Activated CD8-positive, alpha-beta memory T cell treated with anti-CD3 and anti-CD28 coated beads, Interleukin-2, amount 50 U/mL, for 24 hours (primary cell): ENCODE measurements around the gene SYPL2.
A peak's percentile ranks its signal among the peaks of the same experiment; 100 is the strongest.

ENCODE experiments used
- DNase-seq: peaks from one replicate; pipeline ENCODE4 v3.0.0-alpha.2; 2020; ENCODE audit errors: extremely low read depth

SYPL2 gene

DNA sequence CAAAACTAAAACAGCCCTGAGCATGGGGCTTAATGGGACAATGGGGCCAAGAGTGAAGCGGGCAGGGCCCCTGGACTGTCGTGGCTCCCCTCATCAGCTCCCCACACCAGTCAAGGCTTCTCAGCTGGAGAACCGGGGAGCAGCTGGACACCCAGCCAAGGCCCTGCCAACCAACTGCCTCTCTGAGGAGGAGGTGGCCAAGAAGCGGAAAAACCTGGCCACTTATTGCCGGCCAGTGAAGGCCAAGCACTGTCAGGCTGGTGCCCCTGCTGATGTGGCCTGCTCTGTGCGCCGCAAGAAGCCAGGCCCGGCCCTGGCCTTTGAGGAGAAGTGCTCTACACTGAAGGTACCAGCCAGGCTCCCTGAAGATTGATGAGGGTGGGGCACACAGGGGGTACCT, 25.0 kb downstream of the SYPL2 start:
- no peak for DNase-seq

DNA sequence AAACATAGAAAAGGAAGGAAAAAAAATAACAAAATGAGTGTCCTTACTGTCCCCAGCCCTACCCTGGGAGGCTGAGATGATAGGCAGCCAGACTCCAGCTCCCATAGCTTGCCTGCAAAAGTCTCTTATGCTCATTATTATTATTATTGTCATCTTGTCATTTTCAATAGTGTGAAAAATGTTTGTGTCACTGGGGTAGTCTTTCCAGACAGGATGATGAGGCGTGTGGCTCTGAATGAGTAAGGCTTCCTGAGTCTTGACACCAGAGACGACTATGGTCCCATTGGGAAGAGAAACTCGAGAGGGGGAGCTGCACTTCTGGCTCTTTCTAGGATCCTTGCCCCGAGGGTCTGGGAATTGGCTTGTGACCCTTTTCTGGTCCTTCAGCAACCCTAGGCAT, 26.4 kb downstream of the SYPL2 start:
- no peak for DNase-seq

DNA sequence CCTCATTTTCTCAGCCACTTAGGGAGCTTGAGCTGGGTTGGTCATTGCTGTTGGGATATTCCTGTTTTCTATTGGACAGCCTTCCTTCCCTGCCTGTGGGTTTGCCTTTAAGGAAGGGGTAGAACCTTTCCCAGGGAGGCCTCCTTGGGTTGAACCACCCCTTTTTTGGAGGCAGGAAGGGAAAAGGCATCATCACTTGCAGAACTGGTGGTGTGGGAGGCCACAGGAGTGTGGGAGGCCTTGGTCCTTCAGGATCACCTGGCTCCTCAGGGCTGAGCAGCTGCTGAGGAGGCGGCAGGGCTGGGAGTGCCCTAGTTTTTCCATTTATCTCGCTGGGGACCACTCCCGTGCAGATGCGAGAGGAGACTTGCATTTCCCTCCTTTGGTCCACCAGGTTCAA, 26.9 kb downstream of the SYPL2 start:
- DNase-seq = no peak

DNA sequence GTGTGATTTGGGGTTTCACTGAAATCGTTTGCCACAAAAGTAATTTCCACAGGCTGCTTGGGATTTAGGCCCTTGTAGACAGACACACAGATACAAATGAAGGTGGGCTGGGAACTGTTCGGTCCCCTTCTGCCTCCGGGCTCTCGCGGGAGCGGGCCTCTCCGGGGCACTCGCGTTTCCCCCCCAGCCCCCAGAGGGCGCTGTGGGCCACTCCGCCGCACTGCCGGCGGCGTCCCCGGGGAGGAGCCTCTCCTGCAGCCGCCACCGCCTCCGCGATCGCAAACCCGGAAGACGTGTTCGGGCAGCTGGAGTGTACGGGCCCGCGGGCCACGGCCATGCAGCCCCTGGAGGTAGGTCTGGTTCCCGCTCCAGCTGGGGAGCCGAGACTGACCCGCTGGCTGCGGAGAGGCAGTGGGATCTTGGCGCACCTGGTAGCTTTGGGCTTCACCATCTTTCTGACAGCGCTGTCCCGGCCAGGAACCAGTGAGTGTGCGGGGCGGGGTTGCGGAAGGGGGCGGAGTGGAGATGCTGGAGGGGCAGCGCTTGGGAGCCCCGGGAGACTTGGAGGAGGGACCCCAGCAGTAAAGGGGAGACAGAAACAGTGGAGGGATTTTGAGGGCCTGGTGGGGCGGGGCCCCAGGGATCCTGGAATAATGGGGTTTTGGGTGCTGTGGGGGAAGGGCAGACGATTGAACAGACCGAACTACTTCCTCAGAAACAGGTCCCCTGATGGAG, 27.6 kb downstream of the SYPL2 start, which contains the start of gene CYB561D1:
Gene CYB561D1, plus strand, starts transcription at position 290 of the 735 bp plus-strand sequence. Its CDS starts 46 bp downstream, at position 336.
- peak; percentile 71 for DNase-seq

DNA sequence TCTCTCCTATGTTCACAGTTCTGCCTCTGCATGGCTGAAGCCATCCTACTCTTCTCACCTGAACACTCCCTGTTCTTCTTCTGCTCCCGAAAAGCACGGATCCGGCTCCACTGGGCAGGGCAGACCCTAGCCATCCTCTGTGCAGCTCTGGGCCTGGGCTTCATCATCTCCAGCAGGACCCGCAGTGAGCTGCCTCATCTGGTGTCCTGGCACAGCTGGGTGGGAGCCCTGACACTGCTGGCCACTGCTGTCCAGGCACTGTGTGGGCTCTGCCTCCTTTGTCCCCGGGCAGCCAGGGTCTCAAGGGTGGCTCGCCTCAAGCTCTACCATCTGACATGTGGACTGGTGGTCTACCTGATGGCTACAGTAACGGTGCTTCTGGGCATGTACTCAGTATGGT, 29.4 kb downstream of the SYPL2 start:
- DNase-seq = no peak

DNA sequence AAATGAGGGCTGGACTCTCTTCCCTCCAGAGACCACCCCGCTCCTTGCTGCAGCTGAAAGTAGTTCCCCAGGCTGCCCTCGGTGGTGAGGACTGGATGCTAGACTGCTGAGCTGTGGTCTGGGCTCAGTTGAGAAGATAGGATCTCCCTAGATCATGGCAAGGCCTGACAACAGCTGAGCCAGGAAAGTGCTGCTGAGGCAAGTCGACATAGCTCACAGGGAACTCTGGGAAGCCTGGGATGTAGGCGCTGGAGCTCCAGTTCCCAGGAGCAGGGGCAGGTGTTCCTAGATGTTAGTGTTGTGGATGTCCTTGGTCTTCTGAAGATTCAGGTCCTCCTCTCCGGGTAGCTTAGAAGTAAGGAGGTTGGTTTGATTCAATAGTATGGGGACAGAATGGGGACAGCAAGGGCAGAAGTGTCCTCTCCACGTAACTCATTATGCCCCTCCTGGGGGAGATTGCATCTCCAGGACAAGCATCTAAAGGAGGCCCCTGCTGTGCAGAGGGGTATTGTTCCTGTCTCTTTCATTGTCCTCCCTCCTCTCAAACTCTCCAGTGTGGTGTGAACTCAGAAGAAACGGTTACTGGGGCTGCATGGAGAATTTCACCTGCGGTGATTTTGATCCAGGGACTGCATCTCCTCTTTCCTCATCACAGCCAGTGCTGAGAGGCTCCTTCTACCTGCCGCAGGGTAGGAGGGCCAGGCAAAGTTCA, 31.3 kb downstream of the SYPL2 start:
- DNase-seq = no peak

DNA sequence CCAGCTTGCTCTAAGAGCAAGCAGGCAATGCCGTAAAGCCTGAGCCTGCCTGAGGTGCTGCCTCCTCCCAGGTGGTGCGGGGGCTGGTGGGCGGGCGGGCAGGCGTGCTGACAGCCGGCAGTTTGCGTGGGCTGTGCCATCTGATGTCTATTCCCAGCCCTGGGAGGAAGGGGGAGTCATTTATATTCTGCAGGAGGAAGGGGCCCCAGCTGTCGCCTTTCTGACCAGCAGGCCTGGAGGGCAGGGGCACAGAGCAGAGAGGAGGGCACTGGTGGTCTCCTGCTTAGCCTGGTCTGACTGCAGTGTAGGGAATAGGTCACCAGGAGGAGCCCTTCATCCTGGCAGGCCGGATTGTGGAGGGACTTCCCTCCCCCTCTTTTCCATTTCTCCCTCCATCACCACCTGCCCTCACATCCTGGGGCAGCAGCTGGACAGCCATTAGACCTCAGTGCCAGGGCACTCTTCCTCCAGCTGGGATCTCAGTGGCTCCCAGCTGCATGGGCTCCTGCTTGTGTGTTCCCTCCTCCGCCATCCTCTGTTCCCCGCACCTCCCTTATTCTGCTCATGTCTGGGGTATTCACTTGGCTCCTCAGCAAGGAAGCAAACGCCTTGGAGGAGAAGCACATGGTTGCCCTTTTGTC, 31.9 kb downstream of the SYPL2 start:
- DNase-seq = no peak

DNA sequence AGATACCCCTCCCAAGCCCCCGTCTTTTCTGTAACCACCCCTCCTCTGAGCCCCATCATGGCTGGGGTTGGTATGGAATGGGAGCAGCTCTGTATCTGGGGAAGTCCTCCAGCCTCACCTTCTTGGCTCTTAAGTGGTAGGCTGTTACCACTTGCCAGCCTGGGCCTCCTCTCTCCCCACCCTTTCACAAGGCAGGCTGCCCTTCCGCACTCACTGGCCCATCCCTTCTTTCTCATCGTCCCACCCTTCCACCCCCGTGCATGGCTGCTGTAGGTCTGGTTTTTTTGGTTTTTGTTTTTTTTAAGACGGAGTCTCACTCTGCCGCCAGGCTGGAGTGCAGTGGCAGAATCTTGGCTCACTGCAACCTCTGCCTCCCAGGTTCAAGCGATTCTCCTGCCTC, 32.7 kb downstream of the SYPL2 start:
- DNase-seq = no peak

DNA sequence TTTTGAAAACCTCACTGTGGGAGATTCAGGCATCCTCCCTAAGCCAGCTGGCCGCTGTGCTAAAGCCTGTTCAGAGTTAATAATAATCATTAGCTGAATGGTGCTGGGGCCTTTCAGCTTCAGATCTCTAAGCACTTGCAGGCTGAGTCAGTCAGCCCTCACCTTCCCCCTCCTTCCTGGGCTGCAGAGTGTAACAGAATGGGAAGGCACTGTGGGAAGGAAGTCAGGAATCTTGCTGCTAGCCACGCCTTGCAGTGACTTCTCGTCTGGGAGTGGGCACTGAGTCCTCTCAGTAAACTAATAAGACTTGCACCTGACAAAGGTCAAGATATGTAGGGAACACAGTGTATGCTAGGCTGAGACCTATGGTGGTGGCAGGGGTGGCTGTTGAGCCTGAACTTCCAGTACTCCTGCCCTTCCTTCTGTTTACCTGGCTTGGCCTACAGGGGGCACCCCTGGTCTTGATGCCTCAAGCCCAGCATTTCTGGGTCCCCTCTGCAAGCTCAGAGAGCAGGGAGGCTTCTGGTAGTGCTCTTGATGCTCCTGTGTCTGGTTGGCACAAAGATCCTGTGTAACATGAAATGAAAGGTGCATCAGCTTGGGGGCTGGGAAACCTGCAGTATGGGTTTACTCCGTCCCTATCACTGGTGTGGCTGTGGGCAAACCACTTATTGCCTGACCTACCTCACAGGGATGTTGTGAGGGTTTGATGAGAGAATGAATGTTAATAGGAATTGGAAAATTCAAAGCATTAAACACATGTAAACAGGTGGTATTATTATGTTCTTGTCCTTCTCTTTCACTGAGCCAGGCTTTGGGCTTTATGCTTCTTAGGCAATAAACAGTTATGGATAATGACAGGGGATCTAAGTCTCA, 33.6 kb downstream of the SYPL2 start:
- no peak for DNase-seq

DNA sequence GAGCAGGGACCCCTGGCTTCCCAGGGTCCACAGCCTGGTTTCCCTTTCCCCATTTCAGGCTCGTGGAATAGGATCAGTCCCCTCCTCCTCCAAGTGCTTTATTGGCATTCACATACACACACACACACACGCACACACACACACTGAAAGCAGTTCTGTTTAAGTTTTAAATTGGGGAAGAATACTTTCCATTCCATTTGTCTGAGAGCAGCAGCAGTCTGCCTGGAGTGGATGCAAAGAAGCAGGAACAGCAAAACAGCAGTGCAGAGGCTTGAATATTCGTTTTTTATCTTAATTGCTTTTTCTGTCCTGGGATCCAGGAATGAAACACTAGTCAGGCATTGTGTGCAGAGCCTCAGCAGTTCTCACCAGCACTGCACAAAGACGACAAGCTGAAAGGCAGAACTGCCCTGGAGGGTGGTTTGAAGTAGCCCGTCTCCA, 34.6 kb downstream of the SYPL2 start:
- DNase-seq = no peak

DNA sequence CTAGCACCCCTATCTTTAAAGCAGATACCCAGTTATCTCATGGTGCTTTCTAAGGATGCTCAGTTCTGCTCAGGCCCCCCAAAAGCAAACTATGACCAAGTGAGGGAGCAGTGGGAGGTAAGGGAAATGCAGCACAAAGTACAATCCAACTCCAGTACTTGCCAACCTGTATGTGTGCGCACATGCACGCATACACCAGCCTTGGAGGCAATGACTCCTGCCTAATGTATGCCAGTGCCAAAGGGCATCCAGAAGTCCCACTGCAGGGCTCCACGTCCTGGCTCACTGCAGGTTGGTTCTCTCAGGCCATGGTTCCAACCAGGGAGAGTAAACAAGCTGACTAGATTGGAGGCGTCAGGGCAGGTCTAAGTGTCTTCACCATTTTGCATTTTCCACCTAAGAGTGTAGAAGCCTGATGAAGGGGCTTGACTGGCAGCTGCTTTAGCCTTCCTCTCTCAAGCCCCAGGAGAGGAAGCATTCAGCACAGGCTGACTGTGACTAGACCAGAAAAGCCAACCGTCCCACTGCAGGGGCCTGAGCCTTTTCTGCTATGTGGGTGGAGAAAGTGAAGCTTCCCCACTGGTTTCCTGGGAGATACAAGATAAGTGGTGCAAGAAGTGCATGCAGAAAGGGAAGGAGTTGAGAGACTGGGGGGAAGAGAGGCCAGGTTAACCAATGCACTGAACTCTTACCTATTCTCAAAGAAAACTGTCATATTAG, 35.5 kb downstream of the SYPL2 start:
- DNase-seq = no peak

DNA sequence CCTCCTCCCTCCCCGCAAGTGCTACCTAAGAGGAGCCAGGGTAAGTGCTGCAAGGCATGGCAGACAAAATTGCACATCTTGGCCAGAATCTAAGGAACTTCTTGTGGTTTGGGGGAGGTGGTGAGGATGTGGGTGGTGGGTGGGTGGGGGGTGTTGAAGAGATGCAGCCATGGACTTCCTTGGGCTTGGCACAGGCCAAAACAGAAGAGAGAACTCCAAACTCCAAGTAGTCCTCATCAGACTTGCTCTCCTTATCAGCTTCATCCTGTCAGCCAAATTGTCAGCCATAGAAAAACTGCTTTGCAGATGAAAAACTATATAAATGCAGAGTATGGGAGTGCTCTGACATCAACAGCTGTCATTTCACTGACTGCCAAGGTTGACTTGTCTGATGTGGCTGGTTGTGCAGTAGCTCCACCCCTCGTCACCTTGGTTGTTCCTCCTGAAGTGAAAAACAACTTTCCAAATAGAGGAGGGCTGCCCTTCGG, 36.1 kb downstream of the SYPL2 start:
- DNase-seq = no peak

DNA sequence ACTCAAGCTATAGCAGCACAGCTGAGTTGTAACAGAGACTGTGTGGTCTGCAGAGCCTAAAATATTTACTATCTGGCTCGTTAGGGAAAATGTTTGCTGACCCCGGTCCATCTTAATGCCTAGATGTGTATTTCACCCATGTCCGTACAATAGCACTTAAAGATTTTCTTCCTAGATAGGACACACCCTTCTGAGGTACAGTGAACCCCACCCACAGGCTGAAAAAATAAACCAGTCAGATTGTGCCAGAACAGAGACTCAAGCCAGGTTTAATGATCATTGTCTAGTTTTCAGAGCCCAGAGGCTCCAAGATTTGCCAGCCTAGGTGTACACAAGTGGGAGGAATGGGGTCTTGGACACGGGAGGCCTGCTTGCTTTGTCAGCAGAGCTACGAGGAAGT, 37.6 kb downstream of the SYPL2 start:
- no peak for DNase-seq

DNA sequence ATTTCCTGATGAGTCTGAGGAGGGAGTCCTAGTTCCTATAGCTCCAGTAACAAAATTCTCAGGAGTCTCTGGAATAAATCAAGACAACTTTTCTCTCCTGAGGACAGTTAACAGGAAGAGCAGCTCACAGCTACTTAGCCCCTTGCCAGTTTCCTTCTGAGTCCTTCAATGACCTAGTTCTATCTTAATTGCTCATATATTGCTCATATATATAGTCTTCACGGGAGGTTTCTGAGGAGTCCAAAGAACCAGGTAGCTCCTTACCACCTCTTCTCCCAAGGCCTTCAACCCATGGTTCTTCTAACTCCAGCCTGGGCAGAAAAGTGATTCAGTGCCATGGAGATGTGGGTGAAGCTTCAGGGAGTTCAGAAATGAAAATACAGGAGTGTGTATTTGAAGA, 38.6 kb downstream of the SYPL2 start:
- no peak for DNase-seq

DNA sequence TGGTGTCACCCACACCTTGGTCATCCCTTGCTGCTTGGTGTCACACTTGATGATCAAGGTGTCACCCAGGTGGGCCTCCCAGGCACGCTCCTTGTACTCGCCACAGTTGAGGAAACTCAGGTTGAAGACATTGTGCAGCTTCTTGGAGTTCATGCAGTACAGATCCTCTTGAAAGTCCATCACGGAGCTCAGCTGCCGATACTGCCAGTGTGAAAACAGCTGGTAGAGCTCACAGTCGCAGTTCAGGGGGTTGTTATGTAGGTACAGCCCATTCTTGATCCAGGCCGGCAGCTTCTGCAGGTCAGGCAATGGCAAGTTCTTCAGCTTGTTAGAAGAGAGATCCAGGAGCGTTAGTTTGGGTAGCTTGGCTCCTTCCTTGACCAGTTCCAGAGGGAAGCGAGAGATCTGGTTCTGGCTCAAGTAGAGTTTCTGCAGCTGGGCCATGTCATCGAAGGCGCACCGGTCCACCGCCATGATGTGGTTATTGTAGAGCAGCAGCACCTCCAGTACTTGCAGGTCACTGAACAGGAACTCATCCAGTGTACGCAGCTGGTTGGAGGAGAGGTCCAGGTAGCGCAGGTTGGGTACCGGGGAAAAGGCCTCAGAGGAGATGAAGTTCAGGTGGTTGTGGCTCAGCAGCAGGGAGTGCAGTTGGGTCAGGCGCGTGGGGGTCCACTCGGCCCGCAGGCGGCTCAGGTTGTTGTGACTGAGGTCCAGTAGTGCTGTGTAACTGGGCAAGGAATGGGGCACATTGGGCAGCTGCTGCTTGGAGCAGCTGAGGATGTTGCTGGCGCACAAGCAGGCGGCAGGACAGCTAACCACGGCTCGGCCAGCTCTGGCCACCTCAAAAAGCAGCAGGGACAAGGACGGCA, 41.9 kb downstream of the SYPL2 start:
- no peak for DNase-seq

DNA sequence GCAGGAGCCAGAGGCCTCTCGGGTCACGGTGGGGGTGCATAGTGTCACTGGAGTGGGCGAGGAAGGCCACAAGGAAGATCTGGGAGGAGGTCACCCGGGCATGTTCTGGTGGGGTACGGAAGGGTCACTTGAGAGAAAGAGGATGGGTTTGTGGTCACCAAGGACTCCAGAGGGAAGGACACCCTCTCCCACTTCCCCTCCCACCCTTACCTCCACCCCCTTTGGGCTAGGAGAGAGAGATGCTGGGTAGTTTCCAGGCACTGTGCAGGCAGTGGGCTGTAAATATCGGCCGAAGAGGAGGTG, 42.5 kb downstream of the SYPL2 start:
- DNase-seq = no peak

DNA sequence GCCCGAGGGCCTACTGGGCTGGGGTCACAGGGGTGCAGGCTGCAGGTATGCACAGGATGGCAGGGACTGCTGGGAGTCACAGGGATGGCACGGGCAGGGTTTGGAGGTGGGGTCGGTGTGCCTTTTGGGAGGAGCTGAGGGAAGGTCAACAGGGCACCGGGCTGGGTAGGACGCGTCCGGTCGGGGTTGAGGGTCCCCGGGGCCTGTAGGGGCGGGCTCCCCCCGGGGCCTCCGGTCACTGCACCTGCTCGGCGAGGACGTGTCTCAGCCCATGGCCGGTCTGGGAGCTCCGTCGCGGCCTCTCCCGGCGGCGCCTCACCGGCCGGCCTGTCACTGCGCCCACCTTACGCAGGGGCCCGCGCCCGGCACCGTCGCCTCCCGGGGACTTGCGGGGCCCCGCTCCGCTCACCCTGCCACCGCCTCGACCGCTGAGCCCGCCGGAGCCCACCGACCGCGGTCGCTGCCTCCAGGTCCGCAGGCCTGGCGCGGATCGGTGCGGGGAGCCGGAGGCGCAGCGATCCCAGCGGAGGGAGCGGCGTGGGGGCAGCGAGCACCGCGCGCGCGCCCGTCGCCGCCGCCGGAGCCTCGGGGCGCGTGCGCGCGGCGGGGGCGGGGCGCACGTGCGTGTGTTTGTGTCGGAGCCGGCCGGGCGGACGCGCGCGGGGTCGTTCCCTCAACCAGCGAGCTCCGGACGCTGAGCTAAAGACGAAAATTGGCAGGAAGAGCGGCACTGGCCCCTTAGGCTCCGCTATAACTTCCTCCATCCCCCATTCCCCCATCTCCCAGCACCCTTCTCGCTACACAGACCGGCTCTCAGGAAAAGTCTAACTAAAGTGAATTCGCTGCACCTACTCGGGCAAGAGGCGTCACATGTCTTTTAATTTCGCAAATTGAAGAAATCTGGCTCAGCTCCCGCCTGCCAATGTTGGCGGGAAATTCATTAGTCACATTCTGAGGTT, 43.1 kb downstream of the SYPL2 start, which contains the start of gene AMIGO1:
Gene AMIGO1, minus strand, starts transcription at position 552 of the 959 bp plus-strand sequence. CDS start 815 bp downstream, outside the sequence.
- DNase-seq = no peak

DNA sequence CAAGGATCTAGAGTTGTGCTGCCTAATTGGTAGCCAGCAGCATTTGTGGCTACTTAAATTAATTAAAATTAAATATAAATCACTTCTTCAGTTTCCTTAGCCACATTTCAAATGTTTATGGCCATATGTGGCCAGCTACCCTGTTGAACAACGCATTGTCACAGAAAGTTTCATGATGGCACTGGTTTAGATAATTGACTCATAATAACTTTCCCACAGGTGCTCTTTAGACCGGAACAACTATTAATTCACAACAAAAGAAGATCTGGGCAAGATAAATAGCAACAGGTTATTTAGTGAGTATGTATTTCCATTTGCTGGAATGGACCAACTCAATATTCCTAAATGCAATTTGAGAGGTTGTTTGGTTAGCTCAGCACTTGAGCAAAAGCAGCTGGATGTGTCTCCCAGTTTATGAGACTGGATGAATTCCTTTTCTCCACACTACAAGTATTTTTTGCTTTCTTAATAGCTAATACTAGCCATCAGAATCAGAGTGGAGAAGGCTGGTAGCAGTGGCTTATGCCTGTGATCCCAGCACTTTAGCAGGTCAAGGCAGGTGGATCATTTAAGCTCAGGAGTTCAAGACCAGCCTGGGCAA, 46.9 kb downstream of the SYPL2 start:
- no peak for DNase-seq

DNA sequence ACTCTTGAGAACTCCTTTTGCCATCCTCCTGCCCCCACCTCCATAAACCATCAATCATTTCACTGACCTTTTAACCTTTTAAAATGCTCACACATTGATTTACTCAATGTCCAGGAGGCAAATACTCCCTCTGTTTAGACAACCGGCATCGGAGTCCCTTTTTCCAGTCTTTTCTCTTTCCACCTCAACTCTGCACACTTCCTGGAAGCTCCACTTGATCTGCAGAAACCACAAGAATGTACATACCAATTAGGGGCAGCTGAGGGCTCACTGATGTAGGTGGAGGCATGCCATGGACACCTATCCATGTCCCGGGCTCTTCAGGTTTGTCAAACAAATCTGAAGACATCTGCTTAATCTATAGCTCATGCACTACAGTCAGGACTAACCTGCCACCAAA, 48.5 kb downstream of the SYPL2 start:
- no peak for DNase-seq
